Ishikawa (cell line): ENCODE data around the gene SLK.

Experiments used
- CEBPB ChIP-seq: IDR thresholded peaks from 2 replicates; pipeline ENCODE4 v1.6.1; 2012
- EGR1 ChIP-seq: IDR thresholded peaks from 2 replicates; pipeline ENCODE4 v1.6.1; 2012
- EP300 ChIP-seq: IDR thresholded peaks from 2 replicates; pipeline ENCODE4 v1.6.1; 2012; ENCODE audit warnings: borderline replicate concordance
- NFIC ChIP-seq: IDR thresholded peaks from 2 replicates; pipeline ENCODE4 v1.6.1; 2012
- TF ChIP-seq, protein P1 (sequence below): IDR thresholded peaks from 2 replicates; pipeline ENCODE4 v1.6.1; 2012

- no peak for TF ChIP-seq CEBPB
- TF ChIP-seq NFIC, result no peak
- no peak for TF ChIP-seq EP300
- no peak for TF ChIP-seq EGR1
- TF ChIP-seq, protein P1, sequence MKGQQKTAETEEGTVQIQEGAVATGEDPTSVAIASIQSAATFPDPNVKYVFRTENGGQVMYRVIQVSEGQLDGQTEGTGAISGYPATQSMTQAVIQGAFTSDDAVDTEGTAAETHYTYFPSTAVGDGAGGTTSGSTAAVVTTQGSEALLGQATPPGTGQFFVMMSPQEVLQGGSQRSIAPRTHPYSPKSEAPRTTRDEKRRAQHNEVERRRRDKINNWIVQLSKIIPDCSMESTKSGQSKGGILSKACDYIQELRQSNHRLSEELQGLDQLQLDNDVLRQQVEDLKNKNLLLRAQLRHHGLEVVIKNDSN, result no peak
Measured at GRCh38 chr10:103998805-103999204, 31.9 kb downstream of the SLK start.
